Naive thymus-derived CD8-positive, alpha-beta T cell (primary cell): ENCODE data around the gene C6orf132. TPM values are rescaled to one million over a fixed set of nuclear protein-coding genes. Genes with fewer than 3 reads are reported as not detected.

Experiments
- ATAC-seq, 2 donors: fragments of 150-1000 bp; cut with Tn5 transposase in 1 of 2; sonication (Bioruptor Pico), chemical (Tn5 transposase) in 1 of 2; 1 replicate in 1 of 2; 2 replicates in 1 of 2; pipeline ENCODE4 v1.10.0; 2021; ENCODE audit warnings: mild to moderate bottlenecking in 2 of 2, moderate library complexity in 2 of 2
- POLR2A ChIA-PET: fragments of 350-600 bp; sonication (Branson Sonifier 250); formaldehyde crosslinking; loops from one replicate; lab custom pipeline; 2021; ENCODE audit warnings: antibody characterized with exemption; lab: Charles Lee
- DNase-seq, 10 donors: peaks; one replicate each; pipeline versions ENCODE4 v3.0.0 to v3.0.0-alpha.2; 2020 to 2022
- H3K27ac Mint-ChIP-seq, 10 donors: one replicate each; pipeline ENCODE4 v1.8.0; 2020 to 2022; ENCODE audit warnings: mild to moderate bottlenecking in 10 of 10, mixed read lengths in 10 of 10, moderate library complexity in 4 of 10, inconsistent platforms in 1 of 10
- H3K27me3 Mint-ChIP-seq, 5 donors: one replicate each; pipeline ENCODE4 v1.8.0; 2021 to 2022; ENCODE audit warnings: mixed read lengths in 5 of 5
- H3K36me3 Mint-ChIP-seq, 3 donors: one replicate each; pipeline ENCODE4 v1.8.0; 2020 to 2022; ENCODE audit warnings: mixed read lengths in 3 of 3, mild to moderate bottlenecking in 2 of 3, inconsistent platforms in 1 of 3
- H3K4me1 Mint-ChIP-seq, 4 donors: one replicate each; pipeline ENCODE4 v1.8.0; 2021 to 2022; ENCODE audit warnings: mixed read lengths in 4 of 4
- H3K4me3 Mint-ChIP-seq, 10 donors: one replicate each; pipeline ENCODE4 v1.8.0; 2020 to 2022; ENCODE audit warnings: mild to moderate bottlenecking in 10 of 10, mixed read lengths in 10 of 10, moderate library complexity in 6 of 10, inconsistent platforms in 1 of 10
- H3K9me3 Mint-ChIP-seq, 9 donors: one replicate each; pipeline ENCODE4 v1.8.0; 2020 to 2022; ENCODE audit warnings: mixed read lengths in 9 of 9, mild to moderate bottlenecking in 3 of 9, inconsistent platforms in 1 of 9, moderate library complexity in 1 of 9
- polyA plus RNA-seq, 3 donors: library from polyadenylated mRNA; unstranded; fragments of 300-500 nt; fragmentation: Illumina TruSeq; gene quantifications; one replicate each; pipeline ENCODE4 v1.2.3, GENCODE V29; 2021
- total RNA-seq, 8 experiments: library from RNA in 2 of 8; stranded (reverse) in 2 of 8; gene quantifications; one replicate each; pipeline ENCODE4 v1.2.3 and lab custom pipeline; 2021 to 2026

The C6orf132 gene, protein sequence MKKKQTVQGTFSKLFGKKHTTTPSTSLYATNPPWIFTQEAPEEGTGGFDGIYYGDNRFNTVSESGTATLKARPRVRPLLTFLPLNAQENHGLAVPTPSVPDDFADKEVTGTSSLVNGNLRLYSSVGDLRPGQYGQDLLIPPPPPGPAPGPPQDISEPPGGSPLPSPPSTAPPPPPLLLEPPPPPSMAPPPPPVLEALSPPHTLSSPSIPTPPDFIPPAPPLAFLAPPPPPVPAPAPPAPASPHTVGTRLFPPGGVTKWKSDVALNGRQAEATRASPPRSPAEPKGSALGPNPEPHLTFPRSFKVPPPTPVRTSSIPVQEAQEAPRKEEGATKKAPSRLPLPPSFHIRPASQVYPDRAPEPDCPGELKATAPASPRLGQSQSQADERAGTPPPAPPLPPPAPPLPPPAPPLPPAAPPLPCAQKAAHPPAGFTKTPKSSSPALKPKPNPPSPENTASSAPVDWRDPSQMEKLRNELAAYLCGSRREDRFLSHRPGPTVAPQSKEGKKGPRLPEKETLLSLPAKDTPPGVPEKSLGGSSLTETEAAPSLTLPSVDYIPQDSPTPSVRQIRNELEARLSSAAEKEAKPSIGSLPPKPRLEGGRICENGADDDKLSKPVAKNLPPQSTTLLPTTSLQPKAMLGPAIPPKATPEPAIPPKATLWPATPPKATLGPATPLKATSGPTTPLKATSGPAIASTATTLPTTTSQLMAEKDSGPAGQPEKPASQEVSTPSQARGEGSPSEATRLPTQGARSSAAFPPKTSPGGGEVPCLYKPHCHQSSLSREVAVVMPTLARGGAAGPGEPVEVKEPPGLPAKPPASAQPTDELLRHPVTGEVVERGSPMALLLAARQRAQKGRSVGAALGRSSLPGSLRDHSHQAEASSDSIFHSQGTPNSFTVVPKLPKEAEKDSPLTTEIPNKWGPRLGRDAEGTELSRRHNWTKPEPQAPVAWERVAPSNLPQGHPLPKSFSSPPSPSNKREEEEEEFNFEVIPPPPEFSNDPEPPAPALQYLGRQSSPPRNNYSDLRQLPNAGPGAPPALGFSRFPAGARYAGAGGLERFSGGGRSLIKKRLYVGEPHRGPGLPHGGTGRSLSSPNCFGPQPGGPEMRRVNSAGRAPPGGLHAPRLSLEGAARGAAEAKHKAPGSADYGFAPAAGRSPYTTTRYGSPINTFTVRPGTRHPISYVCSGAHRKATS
- total RNA-seq (under 1 TPM; 0.08 to 0.13 TPM), polyA plus RNA-seq (under 1 TPM in 1 of 3 donors, not detected in 2; 0.08 TPM), total RNA-seq (lab: John Stamatoyannopoulos, UW) (0 to 1.2 (median 0.45) reads per million in 6 experiments)

DNA sequence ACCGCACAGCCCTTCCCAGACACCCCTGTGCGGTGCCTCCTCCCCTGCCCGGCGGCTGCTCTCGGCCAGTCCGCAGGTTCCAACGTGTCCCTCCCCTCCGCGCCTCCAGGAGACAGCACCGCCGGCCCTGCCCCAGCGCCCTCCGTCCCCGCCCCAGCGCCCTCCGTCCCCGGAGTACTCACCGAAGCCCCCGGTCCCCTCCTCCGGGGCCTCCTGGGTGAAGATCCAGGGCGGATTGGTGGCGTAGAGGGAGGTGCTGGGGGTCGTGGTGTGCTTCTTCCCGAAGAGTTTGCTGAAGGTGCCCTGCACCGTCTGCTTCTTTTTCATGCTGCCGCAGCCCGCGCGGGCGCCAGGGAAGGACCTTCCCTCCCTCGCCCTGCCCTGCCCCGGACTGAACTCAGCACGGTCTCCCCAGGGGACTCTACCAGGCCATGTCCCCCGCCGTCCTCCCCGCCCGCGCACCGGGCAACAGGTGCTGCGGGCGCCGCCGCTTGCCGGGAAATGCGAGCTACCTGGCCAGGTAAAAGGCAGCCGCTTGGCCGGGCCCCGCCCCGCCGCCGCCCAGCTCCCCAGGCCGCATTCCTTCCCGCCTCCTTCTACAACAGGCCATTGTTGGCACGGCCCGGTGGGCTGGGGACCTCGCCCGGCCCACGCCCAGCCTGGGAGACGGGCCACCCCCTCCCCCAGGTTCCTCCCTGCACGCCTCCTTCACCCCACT lies at the start of gene C6orf132:
Gene C6orf132, minus strand, starts transcription at position 503 of the 718 bp plus-strand sequence. Its CDS starts 176 bp downstream, at position 327.
- H3K36me3 Mint-ChIP-seq, result no peaks in the 10 kb centered on the region
- H3K27me3 Mint-ChIP-seq, result peaks cover 16 to 35% (median 24%) of the 10 kb centered on the region in 5 donors

DNA sequence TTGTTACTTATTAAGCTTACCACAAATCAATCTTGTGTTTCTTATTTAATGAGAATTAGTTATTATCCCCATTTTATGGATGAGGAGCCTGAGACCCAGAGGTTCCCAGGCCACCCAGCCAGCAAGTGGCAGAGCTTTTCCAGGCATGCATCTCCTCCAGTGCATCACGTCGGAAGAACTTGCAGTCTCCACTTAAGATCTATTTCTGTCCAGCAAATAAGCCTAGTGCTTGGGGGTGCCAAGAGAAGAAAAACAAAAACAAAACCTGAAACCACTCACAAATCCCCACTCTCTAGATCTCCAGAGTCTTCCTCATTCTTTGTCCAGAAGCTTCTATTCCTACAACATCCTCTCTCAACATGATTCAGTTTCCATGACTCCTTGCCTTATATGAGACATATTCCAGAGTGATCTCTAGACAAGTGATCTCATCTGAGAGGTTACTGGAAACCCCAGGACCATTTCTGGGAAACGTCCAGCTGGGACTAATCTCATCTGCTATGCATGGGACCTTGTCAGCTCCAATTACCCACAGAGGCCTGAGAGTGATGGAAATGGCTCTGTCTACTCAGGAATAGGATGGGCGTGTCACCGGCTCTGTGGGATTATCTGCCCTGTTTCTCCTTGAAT lies 48.2 kb upstream of the C6orf132 start:
- H3K4me3 Mint-ChIP-seq, result no peak overlapping the region
- no peaks in the 10 kb centered on the region for H3K4me1 Mint-ChIP-seq
- no peaks in the 10 kb centered on the region for H3K27me3 Mint-ChIP-seq
- peak overlapping the region in 1 of 10 donors; percentile 42 for H3K27ac Mint-ChIP-seq
- ATAC-seq (no peak), DNase-seq (no peak)
- H3K9me3 Mint-ChIP-seq, result no peaks in the 10 kb centered on the region
- H3K36me3 Mint-ChIP-seq, result peaks cover 0 to 12% (median 0%) of the 10 kb centered on the region in 3 donors
- POLR2A ChIA-PET, result no interaction called here

More for the DNA sequence above, at the start of gene C6orf132:
- H3K4me3 Mint-ChIP-seq, result peak within 1 kb of the TSS in 9 of 10 donors; percentile 60 to 84 (median 80)
- POLR2A ChIA-PET, result no interaction called here
- H3K4me1 Mint-ChIP-seq, result peaks cover 2 to 16% (median 5%) of the 10 kb centered on the region in 4 donors
- H3K27ac Mint-ChIP-seq, result peak within 1 kb of the TSS in 1 of 10 donors; percentile 28
- ATAC-seq (peak; percentile 61 to 62), DNase-seq (peak in 2 of 10 donors; percentile 9 to 10)
- H3K9me3 Mint-ChIP-seq, result no peaks in the 10 kb centered on the region

DNA sequence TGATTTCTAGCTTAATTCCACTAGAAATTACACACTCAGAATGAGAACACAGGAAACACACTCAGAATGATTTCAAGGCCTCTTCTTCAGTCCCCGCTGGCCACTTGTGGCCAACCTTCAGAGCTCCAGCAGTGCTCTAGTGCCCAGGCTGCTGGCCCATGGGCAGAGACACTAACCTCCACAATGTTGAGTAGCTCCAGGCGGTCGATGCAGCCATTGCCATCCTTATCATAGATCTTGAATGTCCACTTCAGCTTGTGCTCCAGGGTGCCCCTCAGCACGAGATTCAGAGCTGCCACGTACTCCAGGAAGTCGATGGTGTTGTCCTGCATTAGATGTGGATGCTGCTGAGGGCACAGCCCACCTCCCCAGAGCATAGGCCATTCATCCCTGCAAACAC lies 46.0 kb upstream of the C6orf132 start:
- Mint-ChIP-seq H3K36me3 (peaks cover 0 to 13% (median 0%) of the 10 kb centered on the region in 3 donors), H3K4me1 (peaks cover 0 to 2% (median 0%) of the 10 kb centered on the region in 4 donors), H3K27ac (peak overlapping the region in 1 of 10 donors; percentile 33), H3K27me3 (no peaks in the 10 kb centered on the region), H3K9me3 (no peaks in the 10 kb centered on the region), H3K4me3 (no peak overlapping the region)
- POLR2A ChIA-PET, result no interaction called here
- no peak for DNase-seq
- ATAC-seq, result no peak

DNA sequence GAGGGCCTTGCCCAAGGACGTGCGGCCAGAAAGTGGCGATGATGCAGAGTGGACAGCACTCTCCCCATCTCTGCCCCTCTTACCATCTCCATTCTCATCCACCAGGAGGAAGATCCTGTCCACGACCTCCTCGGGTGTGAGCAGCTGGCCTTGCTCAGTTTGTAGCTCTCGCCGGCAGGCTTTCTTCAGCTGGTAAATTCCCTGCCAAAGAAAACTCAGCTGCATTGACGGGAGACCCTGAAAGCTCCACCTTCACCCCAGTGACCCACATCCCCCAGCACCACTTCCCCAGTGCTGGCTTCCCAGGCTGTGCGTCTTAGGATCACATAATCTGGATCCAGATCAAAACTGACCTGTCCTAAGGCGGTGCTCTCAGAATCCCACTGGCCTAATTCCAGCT lies 43.2 kb upstream of the C6orf132 start:
- DNase-seq, result no peak
- no peak overlapping the region for H3K4me3 Mint-ChIP-seq
- H3K4me1 Mint-ChIP-seq, result peaks cover 0 to 2% (median 0%) of the 10 kb centered on the region in 4 donors
- peaks cover 0 to 2% (median 0%) of the 10 kb centered on the region in 5 donors for H3K27me3 Mint-ChIP-seq
- no peaks in the 10 kb centered on the region for H3K9me3 Mint-ChIP-seq
- peaks cover 0 to 10% (median 0%) of the 10 kb centered on the region in 3 donors for H3K36me3 Mint-ChIP-seq
- ATAC-seq, result no peak
- POLR2A ChIA-PET, result no interaction called here
- H3K27ac Mint-ChIP-seq, result peak overlapping the region in 1 of 10 donors; percentile 63

DNA sequence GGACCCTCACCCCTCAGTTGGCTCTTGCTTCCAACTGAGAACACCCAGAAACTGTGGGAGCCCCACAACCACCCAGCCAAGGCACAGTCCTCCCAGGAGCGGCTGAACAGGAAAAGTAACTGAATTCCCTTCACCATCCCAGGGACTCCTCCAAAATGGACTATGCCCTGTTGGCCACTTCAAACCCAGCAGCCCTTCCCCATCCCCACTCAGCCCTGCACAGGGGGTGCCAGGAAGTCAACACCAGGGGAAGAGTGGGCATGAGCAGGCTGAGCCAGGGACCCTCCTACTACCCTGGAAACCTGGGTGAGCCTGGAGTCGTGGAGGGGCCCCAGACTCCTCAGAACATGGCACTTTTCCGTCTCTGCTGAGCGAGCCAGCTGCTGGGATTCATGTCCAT lies 42.1 kb upstream of the C6orf132 start:
- no peak for DNase-seq
- H3K4me3 Mint-ChIP-seq, result no peak overlapping the region
- POLR2A ChIA-PET, result no interaction called here
- H3K27ac Mint-ChIP-seq, result no peak overlapping the region
- H3K36me3 Mint-ChIP-seq, result peaks cover 0 to 8% (median 0%) of the 10 kb centered on the region in 3 donors
- no peaks in the 10 kb centered on the region for H3K9me3 Mint-ChIP-seq
- ATAC-seq, result no peak
- peaks cover 0 to 2% (median 0%) of the 10 kb centered on the region in 4 donors for H3K4me1 Mint-ChIP-seq
- peaks cover 0 to 9% (median 4%) of the 10 kb centered on the region in 5 donors for H3K27me3 Mint-ChIP-seq

DNA sequence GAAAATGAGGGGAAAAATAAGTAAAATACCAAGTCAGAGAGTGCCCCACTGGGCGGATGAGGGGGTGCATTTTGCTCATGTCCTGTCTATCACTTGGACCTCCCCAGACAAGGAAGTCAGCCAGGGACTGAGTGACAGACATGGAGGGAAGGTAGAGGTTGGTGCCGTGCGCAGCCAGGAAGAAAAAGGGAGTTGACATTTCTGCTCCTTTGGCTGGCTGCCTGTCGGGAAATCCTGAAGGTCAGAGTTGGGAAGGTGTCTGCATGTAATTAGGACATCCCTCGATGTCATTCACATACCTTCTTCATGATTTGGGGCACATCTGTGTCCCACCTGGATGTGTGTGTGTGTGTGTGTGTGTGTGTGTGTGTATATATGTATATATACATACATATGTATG lies 39.7 kb upstream of the C6orf132 start:
- H3K27me3 Mint-ChIP-seq, result peaks cover 3 to 19% (median 7%) of the 10 kb centered on the region in 5 donors
- POLR2A ChIA-PET, result no interaction called here
- no peak overlapping the region for H3K27ac Mint-ChIP-seq
- no peaks in the 10 kb centered on the region for H3K9me3 Mint-ChIP-seq
- DNase-seq, result no peak
- ATAC-seq, result no peak
- no peak overlapping the region for H3K4me3 Mint-ChIP-seq
- H3K36me3 Mint-ChIP-seq, result peaks cover 0 to 3% (median 0%) of the 10 kb centered on the region in 3 donors
- peaks cover 2 to 9% (median 3%) of the 10 kb centered on the region in 4 donors for H3K4me1 Mint-ChIP-seq

DNA sequence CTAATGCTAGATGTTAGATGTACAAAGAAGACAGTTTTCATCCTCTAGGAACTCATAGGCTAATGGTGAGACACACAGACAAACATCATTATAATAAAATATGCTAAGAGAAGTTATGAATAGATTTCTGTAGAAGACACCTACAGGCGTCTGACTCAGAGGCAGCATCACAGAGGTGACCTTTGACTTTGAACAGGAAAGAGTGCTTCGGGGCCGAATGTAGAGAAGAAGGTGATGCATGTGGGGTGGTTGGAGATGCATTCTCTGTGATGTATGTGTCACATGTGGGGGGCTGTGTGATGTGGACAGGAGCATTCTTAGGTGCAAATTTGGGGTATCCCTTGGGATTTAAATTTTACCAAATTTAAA lies 37.5 kb upstream of the C6orf132 start:
- no peak for ATAC-seq

DNA sequence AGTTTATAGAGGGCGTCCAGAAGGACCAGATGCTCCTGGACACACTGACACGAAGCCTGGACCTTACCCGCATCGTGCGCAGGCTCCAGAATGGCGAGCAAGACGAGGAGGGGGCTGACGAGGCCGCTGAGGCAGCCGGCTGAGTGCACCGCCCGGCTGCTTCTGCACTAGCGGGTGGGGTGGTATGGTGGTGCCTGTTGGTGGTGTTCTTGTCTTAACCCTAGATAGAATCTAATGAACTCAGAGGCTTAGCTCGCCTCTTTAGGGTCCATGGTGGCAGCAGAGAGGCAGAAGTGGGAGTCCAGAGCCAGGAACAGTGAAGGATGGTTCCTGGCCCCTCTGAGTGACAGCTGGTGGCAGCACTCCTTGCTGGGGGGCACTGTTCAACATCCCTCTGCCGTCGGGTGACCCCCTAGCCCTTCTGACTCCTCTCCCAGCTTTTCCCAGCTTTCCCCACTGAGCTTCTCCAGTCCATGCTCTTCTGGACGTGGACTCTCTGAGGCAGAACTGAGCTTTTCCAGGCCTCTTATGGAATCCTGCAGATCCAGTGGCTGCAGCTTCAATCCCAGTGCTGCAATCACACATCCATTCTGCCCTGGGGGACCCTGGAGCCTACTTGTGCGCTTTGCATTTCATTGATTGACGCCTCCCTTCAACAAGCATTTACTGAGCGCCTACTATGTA lies 37.0 kb upstream of the C6orf132 start:
- Mint-ChIP-seq H3K4me3 (peak overlapping the region in 1 of 10 donors; percentile 35), H3K4me1 (peaks cover 0 to 9% (median 3%) of the 10 kb centered on the region in 4 donors), H3K9me3 (no peaks in the 10 kb centered on the region), H3K27me3 (peaks cover 4 to 19% (median 7%) of the 10 kb centered on the region in 5 donors), H3K27ac (peak overlapping the region in 1 of 10 donors; percentile 40), H3K36me3 (peaks cover 0 to 2% (median 0%) of the 10 kb centered on the region in 3 donors)
- DNase-seq (no peak), ATAC-seq (no peak)
- POLR2A ChIA-PET, result no interaction called here

More for the DNA sequence above, 37.5 kb upstream of the C6orf132 start:
- DNase-seq, result no peak
- Mint-ChIP-seq H3K4me1 (peaks cover 0 to 9% (median 3%) of the 10 kb centered on the region in 4 donors), H3K4me3 (no peak overlapping the region), H3K9me3 (no peaks in the 10 kb centered on the region), H3K27ac (no peak overlapping the region), H3K27me3 (peaks cover 4 to 19% (median 7%) of the 10 kb centered on the region in 5 donors), H3K36me3 (peaks cover 0 to 2% (median 0%) of the 10 kb centered on the region in 3 donors)
- POLR2A ChIA-PET, result no interaction called here

DNA sequence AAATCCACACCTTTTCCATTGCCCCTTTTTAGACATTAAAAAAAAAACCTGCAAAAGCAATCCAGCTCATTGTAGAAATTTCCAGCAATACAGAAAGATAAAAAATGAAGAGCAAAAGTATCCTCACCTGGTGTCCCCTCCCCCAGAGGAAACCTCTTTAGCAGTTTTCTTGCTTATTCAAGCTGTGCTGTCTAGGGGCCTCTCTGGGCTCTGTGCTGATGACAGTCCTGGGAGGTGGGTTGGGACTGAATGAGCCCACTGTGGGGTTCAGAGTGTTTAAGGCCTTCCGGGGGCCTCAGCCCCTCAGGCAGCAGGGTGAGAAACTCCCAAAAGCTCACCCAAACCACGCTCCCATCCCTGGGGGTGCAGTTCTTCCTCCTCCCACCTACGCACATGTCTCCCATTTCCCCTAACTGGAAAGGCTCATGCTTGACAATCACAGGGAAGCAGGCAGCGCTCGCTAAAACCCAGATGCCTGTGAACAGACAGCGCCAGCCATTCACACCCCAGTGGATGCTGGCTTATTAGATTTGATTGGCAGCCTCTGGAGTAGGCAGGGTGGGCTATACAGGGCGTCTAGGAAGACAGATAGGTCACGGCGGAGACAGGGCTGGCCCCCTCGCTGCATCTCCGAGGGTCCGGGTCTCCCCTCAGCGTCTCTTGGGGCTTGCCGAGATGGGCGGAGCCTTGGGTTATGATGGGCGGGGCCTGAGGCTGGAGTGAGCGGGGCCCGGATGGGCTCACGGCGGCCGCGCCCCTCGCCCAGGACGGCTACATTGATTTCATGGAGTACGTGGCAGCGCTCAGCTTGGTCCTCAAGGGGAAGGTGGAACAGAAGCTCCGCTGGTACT lies 35.3 kb upstream of the C6orf132 start:
- DNase-seq, result peak in 3 of 10 donors; percentile 8 to 18 (median 13)
- no peaks in the 10 kb centered on the region for H3K9me3 Mint-ChIP-seq
- peak; percentile 39 to 63 for ATAC-seq
- peaks cover 0 to 9% (median 3%) of the 10 kb centered on the region in 4 donors for H3K4me1 Mint-ChIP-seq
- POLR2A ChIA-PET, result interaction anchor here (0.6 to 0.9 kb wide), 2 partner anchors 10 to 397 kb away, joined by 3 to 4 read pairs; partner anchors contain the start of gene PRICKLE4
- no peak overlapping the region for H3K27ac Mint-ChIP-seq
- peaks cover 4 to 19% (median 7%) of the 10 kb centered on the region in 5 donors for H3K27me3 Mint-ChIP-seq
- H3K4me3 Mint-ChIP-seq, result peak overlapping the region in 6 of 10 donors; percentile 18 to 48 (median 35)
- peaks cover 0 to 2% (median 0%) of the 10 kb centered on the region in 3 donors for H3K36me3 Mint-ChIP-seq

DNA sequence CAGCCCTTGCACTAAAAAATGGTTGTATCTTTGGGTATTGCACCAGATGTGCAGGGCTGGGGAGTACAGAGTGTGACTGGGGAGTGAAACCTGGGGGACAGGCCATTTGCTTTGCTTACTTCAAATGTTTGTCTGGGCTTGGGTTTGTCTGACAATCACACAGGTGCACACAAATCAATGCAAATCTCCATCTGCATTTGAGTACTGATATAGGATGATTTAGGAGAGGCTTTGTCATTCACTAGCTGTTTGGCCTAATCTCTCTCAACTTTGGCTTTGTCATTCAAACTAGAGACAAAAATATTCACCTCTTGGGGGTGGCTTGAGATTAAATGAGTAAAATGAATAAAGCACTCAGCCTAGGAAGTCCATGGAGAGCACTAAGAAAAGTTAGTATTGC lies 34.6 kb upstream of the C6orf132 start:
- Mint-ChIP-seq H3K4me1 (peaks cover 0 to 9% (median 3%) of the 10 kb centered on the region in 4 donors), H3K27ac (no peak overlapping the region), H3K36me3 (no peaks in the 10 kb centered on the region), H3K27me3 (peaks cover 4 to 19% (median 7%) of the 10 kb centered on the region in 5 donors), H3K9me3 (no peaks in the 10 kb centered on the region), H3K4me3 (no peak overlapping the region)
- POLR2A ChIA-PET, result interaction anchor here (0.6 kb wide), 1 partner anchor 10 kb away, joined by 4 read pairs; no protein-coding TSS in a partner anchor
- no peak for DNase-seq
- no peak for ATAC-seq
